ENCODE data around the gene RTL1.

DNA sequence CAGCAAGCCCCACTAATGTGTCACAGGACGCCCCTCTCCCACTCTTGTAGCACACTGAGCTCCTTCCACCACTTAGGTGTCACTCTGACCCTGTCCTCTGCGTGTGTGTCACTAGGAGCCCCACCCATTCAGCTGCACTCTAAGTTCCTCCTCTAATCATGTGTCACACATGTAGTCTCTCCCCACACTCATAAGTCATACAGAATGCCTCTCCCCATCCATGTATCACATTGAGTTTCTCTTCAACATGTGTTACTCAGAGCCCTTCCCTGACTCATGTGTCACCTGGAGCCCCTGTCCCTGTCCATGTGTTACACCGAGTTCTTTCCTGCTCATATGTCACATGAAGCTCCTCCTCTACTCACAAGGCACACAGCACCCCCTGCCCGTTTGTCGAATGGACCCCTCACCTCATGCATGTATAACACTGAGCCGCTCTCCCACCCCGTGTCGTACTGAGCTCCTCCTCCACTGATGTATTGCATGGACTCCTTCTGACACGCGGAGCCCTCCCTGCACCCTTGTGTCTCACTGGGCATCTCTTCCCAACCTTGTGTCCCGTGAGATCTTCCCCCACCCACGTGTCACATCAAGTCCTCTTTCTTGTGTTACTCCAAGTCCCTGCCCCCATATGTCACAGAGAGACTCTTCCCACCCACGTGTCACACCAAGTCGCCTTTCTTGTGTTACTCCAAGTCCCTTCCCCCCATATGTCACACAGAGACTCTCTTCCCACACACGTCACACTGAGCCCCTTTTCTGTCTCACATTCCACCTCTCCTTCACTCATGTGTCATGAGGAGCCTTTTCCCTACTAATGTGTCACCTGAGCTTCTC, 31.0 kb downstream of the RTL1 start:
- TF ChIP-seq, protein P1, sequence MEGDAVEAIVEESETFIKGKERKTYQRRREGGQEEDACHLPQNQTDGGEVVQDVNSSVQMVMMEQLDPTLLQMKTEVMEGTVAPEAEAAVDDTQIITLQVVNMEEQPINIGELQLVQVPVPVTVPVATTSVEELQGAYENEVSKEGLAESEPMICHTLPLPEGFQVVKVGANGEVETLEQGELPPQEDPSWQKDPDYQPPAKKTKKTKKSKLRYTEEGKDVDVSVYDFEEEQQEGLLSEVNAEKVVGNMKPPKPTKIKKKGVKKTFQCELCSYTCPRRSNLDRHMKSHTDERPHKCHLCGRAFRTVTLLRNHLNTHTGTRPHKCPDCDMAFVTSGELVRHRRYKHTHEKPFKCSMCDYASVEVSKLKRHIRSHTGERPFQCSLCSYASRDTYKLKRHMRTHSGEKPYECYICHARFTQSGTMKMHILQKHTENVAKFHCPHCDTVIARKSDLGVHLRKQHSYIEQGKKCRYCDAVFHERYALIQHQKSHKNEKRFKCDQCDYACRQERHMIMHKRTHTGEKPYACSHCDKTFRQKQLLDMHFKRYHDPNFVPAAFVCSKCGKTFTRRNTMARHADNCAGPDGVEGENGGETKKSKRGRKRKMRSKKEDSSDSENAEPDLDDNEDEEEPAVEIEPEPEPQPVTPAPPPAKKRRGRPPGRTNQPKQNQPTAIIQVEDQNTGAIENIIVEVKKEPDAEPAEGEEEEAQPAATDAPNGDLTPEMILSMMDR (conservative IDR thresholded peaks at IDR 0.05 in 1 of 2, IDR thresholded peaks at IDR 0.05 in 1 of 2; ENCODE audit: low read depth in 1 of 2, low read length in 2 of 2), result no peak
- TF ChIP-seq EZH2 (IDR thresholded peaks at IDR 0.05; ENCODE audit: low read length, missing control alignments), result no peak

All from fibroblast of lung (primary cell).